Measurements from ENCODE around the gene HMGB4.

GRCh38 chr1:33823401-33823800, 40.5 kb upstream of the HMGB4 start:
- TF ChIP-seq, protein P1, sequence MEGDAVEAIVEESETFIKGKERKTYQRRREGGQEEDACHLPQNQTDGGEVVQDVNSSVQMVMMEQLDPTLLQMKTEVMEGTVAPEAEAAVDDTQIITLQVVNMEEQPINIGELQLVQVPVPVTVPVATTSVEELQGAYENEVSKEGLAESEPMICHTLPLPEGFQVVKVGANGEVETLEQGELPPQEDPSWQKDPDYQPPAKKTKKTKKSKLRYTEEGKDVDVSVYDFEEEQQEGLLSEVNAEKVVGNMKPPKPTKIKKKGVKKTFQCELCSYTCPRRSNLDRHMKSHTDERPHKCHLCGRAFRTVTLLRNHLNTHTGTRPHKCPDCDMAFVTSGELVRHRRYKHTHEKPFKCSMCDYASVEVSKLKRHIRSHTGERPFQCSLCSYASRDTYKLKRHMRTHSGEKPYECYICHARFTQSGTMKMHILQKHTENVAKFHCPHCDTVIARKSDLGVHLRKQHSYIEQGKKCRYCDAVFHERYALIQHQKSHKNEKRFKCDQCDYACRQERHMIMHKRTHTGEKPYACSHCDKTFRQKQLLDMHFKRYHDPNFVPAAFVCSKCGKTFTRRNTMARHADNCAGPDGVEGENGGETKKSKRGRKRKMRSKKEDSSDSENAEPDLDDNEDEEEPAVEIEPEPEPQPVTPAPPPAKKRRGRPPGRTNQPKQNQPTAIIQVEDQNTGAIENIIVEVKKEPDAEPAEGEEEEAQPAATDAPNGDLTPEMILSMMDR (IDR thresholded peaks at IDR 0.05 in 4 of 5, conservative IDR thresholded peaks at IDR 0.05 in 1 of 5), result no peak
- TF ChIP-seq POLR2A (IDR thresholded peaks at IDR 0.05), result no peak
